IMR-90 (cell line): ENCODE results near the gene PCDHA8. TPM values are rescaled to one million over a fixed set of nuclear protein-coding genes. Genes with fewer than 3 reads are reported as not detected.
"Not testable (repeated sequence)": the region's sequence is repeated elsewhere in the genome, so short reads cannot be mapped to it uniquely, and the experiment has no call there.

ENCODE experiments used
- ATAC-seq: fragments of 200-7000 bp; cut with Tn5 transposase; 2 replicates; pipeline ENCODE4 v1.9.1; 2020; ENCODE audit warnings: low read depth, mild to moderate bottlenecking, moderate library complexity
- BruUV-seq: library from RNA; stranded (reverse); fragments of 400-500 nt; replicated peaks from 2 replicates; lab custom pipeline; 2021; lab: Mats Ljungman, UMichigan
- CTCF ChIA-PET: fragments of 300-600 bp; formaldehyde crosslinking; extraction: SDS; loops from one replicate; lab custom pipeline; 2021; ENCODE audit warnings: antibody characterized with exemption; lab: Yijun Ruan, JAX
- POLR2A ChIA-PET: fragments of 300-600 bp; sonication (Branson Sonifier 250); formaldehyde crosslinking; loops from one replicate; lab custom pipeline; 2022; ENCODE audit warnings: antibody characterized with exemption; ENCODE audit not compliant: unreplicated experiment; lab: Charles Lee
- DNase-seq: peaks from one replicate; pipeline ENCODE4 v3.0.0; 2013
- H2AFZ ChIP-seq: replicated peaks from 2 replicates; pipeline ENCODE3; 2013; ENCODE audit warnings: low read length, mild to moderate bottlenecking; ENCODE audit not compliant: poor library complexity
- H2AK5ac ChIP-seq: 2 replicates; pipeline ENCODE4 v1.6.1; 2013; ENCODE audit warnings: low read depth, low read length, inconsistent platforms
- H2AK9ac ChIP-seq: replicated peaks from 2 replicates; pipeline ENCODE3; 2013; ENCODE audit warnings: mild to moderate bottlenecking, low read depth, low read length, moderate library complexity; ENCODE audit not compliant: poor library complexity
- H2BK120ac ChIP-seq: 2 replicates; pipeline ENCODE4 v1.6.1; 2013; ENCODE audit warnings: low read depth, low read length, inconsistent platforms
- H2BK15ac ChIP-seq: 3 replicates; pipeline ENCODE4 v1.6.1; 2013; ENCODE audit warnings: low read depth, low read length, inconsistent platforms
- H2BK20ac ChIP-seq: 2 replicates; pipeline ENCODE4 v1.6.1; 2013; ENCODE audit warnings: low read depth, mild to moderate bottlenecking, inconsistent platforms, low read length, moderate library complexity
- H2BK5ac ChIP-seq: 2 replicates; pipeline ENCODE4 v1.6.1; 2013; ENCODE audit warnings: mild to moderate bottlenecking, low read depth, low read length, inconsistent platforms; ENCODE audit not compliant: poor library complexity, severe bottlenecking
- H3K14ac ChIP-seq: replicated peaks from 2 replicates; pipeline ENCODE4 v1.6.1; 2013; ENCODE audit warnings: low read depth, low read length, inconsistent platforms
- H3K18ac ChIP-seq: 2 replicates; pipeline ENCODE4 v1.6.1; 2013; ENCODE audit warnings: low read depth, low read length, control low read depth
- H3K23ac ChIP-seq: 2 replicates; pipeline ENCODE4 v1.6.1; 2013; ENCODE audit warnings: low read depth, low read length, inconsistent platforms
- H3K27ac ChIP-seq: 2 replicates; pipeline ENCODE4 v1.5.1; 2013; ENCODE audit warnings: mild to moderate bottlenecking, control low read depth, low read length; ENCODE audit not compliant: insufficient read depth
- H3K27me3 ChIP-seq: 2 replicates; pipeline ENCODE4 v1.6.1; 2013; ENCODE audit warnings: low read length; ENCODE audit not compliant: control insufficient read depth, insufficient read depth
- H3K36me3 ChIP-seq: 2 replicates; pipeline ENCODE4 v1.6.1; 2013; ENCODE audit warnings: low read length, mixed read lengths; ENCODE audit not compliant: control insufficient read depth, insufficient read depth
- H3K4ac ChIP-seq: 2 replicates; pipeline ENCODE4 v1.6.1; 2013; ENCODE audit warnings: low read depth, low read length, inconsistent platforms
- H3K4me1 ChIP-seq: 2 replicates; pipeline ENCODE4 v1.6.1; 2013; ENCODE audit warnings: low read length, mixed read lengths; ENCODE audit not compliant: control insufficient read depth, insufficient read depth
- H3K4me2 ChIP-seq: 2 replicates; pipeline ENCODE4 v1.6.1; 2013; ENCODE audit warnings: low read depth, mild to moderate bottlenecking, control low read depth, low read length, moderate library complexity
- H3K4me3 ChIP-seq: 2 replicates; pipeline ENCODE4 v1.5.1; 2013; ENCODE audit warnings: low read depth, mild to moderate bottlenecking, control low read depth, low read length, moderate library complexity; ENCODE audit not compliant: insufficient read depth
- H3K56ac ChIP-seq: 2 replicates; pipeline ENCODE4 v1.6.1; 2013; ENCODE audit warnings: low read length, inconsistent platforms; ENCODE audit not compliant: insufficient read depth; ENCODE audit errors: extremely low read depth
- H3K79me1 ChIP-seq, 2 experiments: 2 replicates each; pipeline ENCODE4 v1.6.1; 2013; ENCODE audit warnings: low read length in 2 of 2, inconsistent platforms in 1 of 2, low read depth in 1 of 2
- H3K9ac ChIP-seq: 2 replicates; pipeline ENCODE4 v1.6.1; 2013; ENCODE audit warnings: low read depth, low read length, control low read depth
- H3K9me1 ChIP-seq: 2 replicates; pipeline ENCODE4 v1.6.1; 2013; ENCODE audit warnings: low read length, inconsistent platforms; ENCODE audit not compliant: insufficient read depth
- H3K9me3 ChIP-seq: 2 replicates; pipeline ENCODE4 v1.6.1; 2013; ENCODE audit warnings: low read length; ENCODE audit not compliant: control insufficient read depth, insufficient read depth
- H4K20me1 ChIP-seq: 2 replicates; pipeline ENCODE4 v1.6.1; 2013; ENCODE audit warnings: low read length, inconsistent platforms; ENCODE audit not compliant: insufficient read depth
- H4K5ac ChIP-seq: 2 replicates; pipeline ENCODE4 v1.6.1; 2013; ENCODE audit warnings: mild to moderate bottlenecking, low read depth, low read length, control low read depth
- H4K8ac ChIP-seq, 2 experiments: 2 replicates each; pipeline ENCODE4 v1.6.1; 2013; ENCODE audit warnings: low read depth in 2 of 2, low read length in 2 of 2, control low read depth in 1 of 2, inconsistent platforms in 1 of 2
- H4K91ac ChIP-seq: 2 replicates; pipeline ENCODE4 v1.6.1; 2013; ENCODE audit warnings: low read depth, low read length, inconsistent platforms; ENCODE audit not compliant: insufficient read depth
- NFE2L2 ChIP-seq: fragments of 150-350 bp; IDR thresholded peaks from 2 replicates; pipeline ENCODE4 v1.6.1; 2016; ENCODE audit warnings: low read depth, mild to moderate bottlenecking, low read length
- WGBS, 2 experiments: methylation state at CpG; one replicate each; pipeline versions ENCODE4 v1.1.5 to v1.1.7; 2013; ENCODE audit warnings: missing lambda C conversion rate in 2 of 2; ENCODE audit not compliant: insufficient read length in 1 of 2; ENCODE audit errors: extremely low coverage in 2 of 2; 5-methylcytosine and 5-hydroxymethylcytosine counted together
- dilution Hi-C: fragments of 300-500 bp; cut with HindIII; formaldehyde crosslinking; loops from one replicate; pipeline ENCODE4 v1.14.3; 2018; ENCODE audit warnings: low sequenced_read_pairs; ENCODE audit not compliant: unreplicated experiment
- in situ Hi-C: fragments of 300-500 bp; cut with MboI; formaldehyde crosslinking; loops from 3 replicates; pipeline ENCODE4 v1.14.3; 2019; ENCODE audit warnings: low sequenced_read_pairs, inconsistent platforms, mixed read lengths
- intact Hi-C: fragments of 100-400 bp; cut with micrococcal nuclease; formaldehyde crosslinking; loops from 2 replicates; pipeline ENCODE4 v1.10.0; 2022
- polyA plus RNA-seq, 3 experiments: library from polyadenylated mRNA; depleted of rRNA; stranded (reverse); fragments of >200 nt; gene quantifications; 2 replicates each; pipeline ENCODE4 v1.2.3, GENCODE V29; 2012; ENCODE audit warnings: low replicate concordance in 1 of 3
- total RNA-seq: library from RNA; depleted of rRNA; stranded (reverse); fragments of >200 nt; gene quantifications from 2 replicates; pipeline ENCODE4 v1.2.3, GENCODE V29; 2012
- TF ChIP-seq, protein P1 (sequence below): conservative IDR thresholded peaks from 2 replicates; pipeline ENCODE4 v1.5.1; 2012; ENCODE audit warnings: mild to moderate bottlenecking, low read depth, low read length, improper control_type of control experiment
- TF ChIP-seq, protein P2 (sequence below): fragments of 150-350 bp; IDR thresholded peaks from 2 replicates; pipeline ENCODE4 v1.6.1; 2017; ENCODE audit warnings: mild to moderate bottlenecking, antibody characterized with exemption, low read length, low read depth

The PCDHA8 gene
- total and polyA plus RNA-seq, 2 of the 4 experiments (the other 2 are of a cell fraction) = under 0.01 to 0.02 TPM

- no peaks in the 10 kb centered on the region for H3K4me1 ChIP-seq
- no peak within 1 kb of the TSS for H3K4ac ChIP-seq
- no peak within 1 kb of the TSS for H3K56ac ChIP-seq
- no peak for ATAC-seq
- H3K14ac ChIP-seq = no peak within 1 kb of the TSS
- H4K5ac ChIP-seq = no peak within 1 kb of the TSS
- H3K23ac ChIP-seq = no peak within 1 kb of the TSS
- dilution Hi-C loops (no loop called here), intact Hi-C loops (no loop called here), in situ Hi-C loops (no loop called here)
- no peak within 1 kb of the TSS for H2BK120ac ChIP-seq
- DNase-seq = peak; percentile 2
- POLR2A ChIA-PET = no interaction called here
- no peak within 1 kb of the TSS for H3K4me2 ChIP-seq
- H4K91ac ChIP-seq = no peak within 1 kb of the TSS
- H2AFZ ChIP-seq = peak within 1 kb of the TSS; percentile 49
- H4K8ac ChIP-seq = no peak within 1 kb of the TSS
- H2AK9ac ChIP-seq = no peak within 1 kb of the TSS
- H2BK20ac ChIP-seq = no peak within 1 kb of the TSS
- TF ChIP-seq, protein P1, sequence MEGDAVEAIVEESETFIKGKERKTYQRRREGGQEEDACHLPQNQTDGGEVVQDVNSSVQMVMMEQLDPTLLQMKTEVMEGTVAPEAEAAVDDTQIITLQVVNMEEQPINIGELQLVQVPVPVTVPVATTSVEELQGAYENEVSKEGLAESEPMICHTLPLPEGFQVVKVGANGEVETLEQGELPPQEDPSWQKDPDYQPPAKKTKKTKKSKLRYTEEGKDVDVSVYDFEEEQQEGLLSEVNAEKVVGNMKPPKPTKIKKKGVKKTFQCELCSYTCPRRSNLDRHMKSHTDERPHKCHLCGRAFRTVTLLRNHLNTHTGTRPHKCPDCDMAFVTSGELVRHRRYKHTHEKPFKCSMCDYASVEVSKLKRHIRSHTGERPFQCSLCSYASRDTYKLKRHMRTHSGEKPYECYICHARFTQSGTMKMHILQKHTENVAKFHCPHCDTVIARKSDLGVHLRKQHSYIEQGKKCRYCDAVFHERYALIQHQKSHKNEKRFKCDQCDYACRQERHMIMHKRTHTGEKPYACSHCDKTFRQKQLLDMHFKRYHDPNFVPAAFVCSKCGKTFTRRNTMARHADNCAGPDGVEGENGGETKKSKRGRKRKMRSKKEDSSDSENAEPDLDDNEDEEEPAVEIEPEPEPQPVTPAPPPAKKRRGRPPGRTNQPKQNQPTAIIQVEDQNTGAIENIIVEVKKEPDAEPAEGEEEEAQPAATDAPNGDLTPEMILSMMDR = peak; percentile 15; the same call in 1 of the 2 replicates
- TF ChIP-seq, protein P2, sequence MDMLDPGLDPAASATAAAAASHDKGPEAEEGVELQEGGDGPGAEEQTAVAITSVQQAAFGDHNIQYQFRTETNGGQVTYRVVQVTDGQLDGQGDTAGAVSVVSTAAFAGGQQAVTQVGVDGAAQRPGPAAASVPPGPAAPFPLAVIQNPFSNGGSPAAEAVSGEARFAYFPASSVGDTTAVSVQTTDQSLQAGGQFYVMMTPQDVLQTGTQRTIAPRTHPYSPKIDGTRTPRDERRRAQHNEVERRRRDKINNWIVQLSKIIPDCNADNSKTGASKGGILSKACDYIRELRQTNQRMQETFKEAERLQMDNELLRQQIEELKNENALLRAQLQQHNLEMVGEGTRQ = no peak
- TF ChIP-seq NFE2L2 = no peak
- no TSS peak for BruUV-seq
- no peak within 1 kb of the TSS for H3K27ac ChIP-seq
- H3K18ac ChIP-seq = no peak within 1 kb of the TSS
- 0 out of 2 replicates have a peak within 1 kb of the TSS, but pooled peaks have one; percentile 7 for H3K4me3 ChIP-seq
- H3K9me3 ChIP-seq = peaks cover 22% of the 10 kb centered on the region
- H3K9ac ChIP-seq = no peak within 1 kb of the TSS
- no peaks in the 10 kb centered on the region for H3K79me1 ChIP-seq
- no peaks in the 10 kb centered on the region for H4K20me1 ChIP-seq
- no peaks in the 10 kb centered on the region for H3K27me3 ChIP-seq
- H3K9me1 ChIP-seq = no peaks in the 10 kb centered on the region
- CTCF ChIA-PET = no interaction called here
- H2AK5ac ChIP-seq = no peak within 1 kb of the TSS
- H2BK15ac ChIP-seq = no peak within 1 kb of the TSS
- no peak within 1 kb of the TSS for H2BK5ac ChIP-seq
- WGBS, 2 experiments = no CpG with 5 or more reads among the region's 8 CpGs
- H3K36me3 ChIP-seq = no peaks in the 10 kb centered on the region
Measured at GRCh38 chr5:140833993-140834392, 7.0 kb upstream of the PCDHA8 start, which contains the start of gene PCDHA7. Gene PCDHA7 (plus strand): TSS chr5:140834269. CDS start chr5:140834384, 115 bp downstream.

DNA sequence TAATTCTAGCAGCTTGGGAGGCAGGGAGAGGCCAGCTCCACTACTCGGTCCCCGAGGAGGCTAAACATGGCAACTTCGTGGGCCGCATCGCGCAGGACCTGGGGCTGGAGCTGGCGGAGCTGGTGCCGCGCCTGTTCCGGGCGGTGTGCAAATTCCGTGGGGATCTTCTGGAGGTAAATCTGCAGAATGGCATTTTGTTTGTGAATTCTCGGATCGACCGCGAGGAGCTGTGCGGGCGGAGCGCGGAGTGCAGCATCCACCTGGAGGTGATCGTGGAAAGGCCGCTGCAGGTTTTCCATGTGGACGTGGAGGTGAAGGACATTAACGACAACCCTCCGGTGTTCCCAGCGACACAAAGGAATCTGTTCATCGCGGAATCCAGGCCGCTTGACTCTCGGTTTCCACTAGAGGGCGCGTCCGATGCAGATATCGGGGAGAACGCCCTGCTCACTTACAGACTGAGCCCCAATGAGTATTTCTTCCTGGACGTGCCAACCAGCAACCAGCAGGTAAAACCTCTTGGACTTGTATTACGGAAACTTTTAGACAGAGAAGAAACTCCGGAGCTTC, 6.5 kb upstream of the PCDHA8 start:
- H2BK5ac ChIP-seq, H4K91ac ChIP-seq, H2AK5ac ChIP-seq, CTCF ChIA-PET, H4K8ac ChIP-seq, H3K4ac ChIP-seq, dilution Hi-C loops, H3K9ac ChIP-seq, H3K18ac ChIP-seq, H2BK20ac ChIP-seq, H3K27me3 ChIP-seq, BruUV-seq, in situ Hi-C loops, H3K4me1 ChIP-seq, H3K23ac ChIP-seq, H3K4me2 ChIP-seq, H2AK9ac ChIP-seq, H3K9me1 ChIP-seq, H2BK15ac ChIP-seq, H3K56ac ChIP-seq, H3K79me1 ChIP-seq, ATAC-seq, H3K14ac ChIP-seq, H3K36me3 ChIP-seq, H4K5ac ChIP-seq, H3K27ac ChIP-seq, intact Hi-C loops, POLR2A ChIA-PET, H2BK120ac ChIP-seq, H4K20me1 ChIP-seq, DNase-seq: not testable (repeated sequence)
- WGBS, 2 experiments = 40% methylated on average over 2 of the region's 38 CpGs; no CpG with 5 or more reads in 1 of the 2 experiments
- Histone ChIP-seq H3K4me3 (0 out of 2 replicates have a peak overlapping the region, but pooled peaks have one; percentile 7), H2AFZ (peak overlapping the region; percentile 49), H3K9me3 (peaks cover 21% of the 10 kb centered on the region)
